Left forelimb (tissue), 1 donor: Measurements from ENCODE around the gene MEGF9.
"Not testable (repeated sequence)": the region's sequence is repeated elsewhere in the genome, so short reads cannot be mapped to it uniquely, and the experiment has no call there.

Experiments
- DNase-seq: peaks from one replicate; pipeline ENCODE4 v3.0.0-alpha.2; 2018; ENCODE audit warnings: low spot score

MEGF9 gene

GRCh38 chr9:120571443-120572257 lies 142.6 kb downstream of the MEGF9 start:
- DNase-seq = peak; percentile 77

- DNase-seq = no peak
These were observed 144.0 kb downstream of the MEGF9 start for GRCh38 chr9:120570296-120570695.

GRCh38 chr9:120569556-120569955 lies 144.7 kb downstream of the MEGF9 start:
- no peak for DNase-seq

- no peak for DNase-seq
These were observed 145.5 kb downstream of the MEGF9 start for GRCh38 chr9:120568816-120569215.

GRCh38 chr9:120567874-120568273 lies 146.4 kb downstream of the MEGF9 start:
- DNase-seq = no peak

GRCh38 chr9:120567081-120567480 lies 147.2 kb downstream of the MEGF9 start:
- DNase-seq = no peak

- DNase-seq = no peak
These were observed 149.7 kb downstream of the MEGF9 start for GRCh38 chr9:120564589-120564988.

GRCh38 chr9:120562861-120563443 lies 151.3 kb downstream of the MEGF9 start:
- no peak for DNase-seq

GRCh38 chr9:120561709-120562108 lies 152.6 kb downstream of the MEGF9 start:
- DNase-seq = no peak

GRCh38 chr9:120559546-120559945 lies 154.7 kb downstream of the MEGF9 start:
- DNase-seq = no peak

- no peak for DNase-seq
These were observed 155.8 kb downstream of the MEGF9 start for GRCh38 chr9:120558454-120558853.

- no peak for DNase-seq
These were observed 157.1 kb downstream of the MEGF9 start for GRCh38 chr9:120557205-120557604.

- DNase-seq = no peak
These were observed 157.5 kb downstream of the MEGF9 start for GRCh38 chr9:120556775-120557174.

- DNase-seq = no peak
These were observed 158.4 kb downstream of the MEGF9 start for GRCh38 chr9:120555839-120556238.

- not testable (repeated sequence) for DNase-seq
These were observed 162.0 kb downstream of the MEGF9 start for GRCh38 chr9:120552210-120552704.
